C1 segment of cervical spinal cord (tissue), 14 donors: ENCODE measurements around the gene TEF.

ENCODE experiments used
- DNase-seq, 14 donors: peaks; one replicate each; lab custom pipeline; 2025; lab: John Stamatoyannopoulos, UW

Gene TEF, protein sequence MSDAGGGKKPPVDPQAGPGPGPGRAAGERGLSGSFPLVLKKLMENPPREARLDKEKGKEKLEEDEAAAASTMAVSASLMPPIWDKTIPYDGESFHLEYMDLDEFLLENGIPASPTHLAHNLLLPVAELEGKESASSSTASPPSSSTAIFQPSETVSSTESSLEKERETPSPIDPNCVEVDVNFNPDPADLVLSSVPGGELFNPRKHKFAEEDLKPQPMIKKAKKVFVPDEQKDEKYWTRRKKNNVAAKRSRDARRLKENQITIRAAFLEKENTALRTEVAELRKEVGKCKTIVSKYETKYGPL

DNA sequence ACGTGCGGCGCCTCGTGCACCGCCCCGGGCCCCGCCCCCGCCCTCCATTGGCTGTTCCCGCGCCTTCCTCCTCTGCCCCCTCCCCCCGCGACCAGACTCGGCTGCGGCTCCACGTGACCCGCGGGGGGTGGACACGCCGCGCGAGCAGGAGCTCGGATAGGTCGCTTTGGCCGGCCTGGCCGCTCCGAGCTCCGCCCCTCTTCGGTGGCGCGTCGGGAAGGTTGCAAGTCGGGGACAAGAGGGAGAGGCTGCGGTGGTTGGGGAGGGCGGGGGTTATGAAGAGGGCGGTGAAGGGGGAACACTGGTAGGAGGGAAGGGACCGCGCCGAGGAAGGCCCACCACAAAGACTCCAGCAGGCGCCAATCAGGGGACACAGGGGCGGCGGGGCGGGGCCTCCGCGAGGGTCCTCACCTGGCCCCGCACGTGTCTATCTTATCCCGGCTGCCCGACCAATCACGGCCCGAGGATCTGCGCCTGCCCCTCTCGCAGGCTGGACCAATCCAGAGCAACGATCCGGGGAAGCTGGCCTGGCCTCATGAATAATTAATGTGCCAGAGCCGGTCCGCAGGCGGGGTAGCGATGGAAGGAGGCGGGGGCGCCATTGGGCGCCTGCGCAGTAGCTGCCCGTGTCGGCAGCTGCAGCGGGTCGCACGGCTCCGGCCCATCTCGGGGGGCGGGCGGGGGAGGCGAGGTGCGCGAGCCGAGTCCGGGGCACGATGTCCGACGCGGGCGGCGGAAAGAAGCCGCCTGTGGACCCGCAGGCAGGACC lies at the start of gene TEF:
TSS of gene TEF (plus strand) at position 614 of the 769 bp plus-strand sequence. CDS start at position 717, 103 bp downstream.
- peak; percentile 98 to 100 (median 100) for DNase-seq

DNA sequence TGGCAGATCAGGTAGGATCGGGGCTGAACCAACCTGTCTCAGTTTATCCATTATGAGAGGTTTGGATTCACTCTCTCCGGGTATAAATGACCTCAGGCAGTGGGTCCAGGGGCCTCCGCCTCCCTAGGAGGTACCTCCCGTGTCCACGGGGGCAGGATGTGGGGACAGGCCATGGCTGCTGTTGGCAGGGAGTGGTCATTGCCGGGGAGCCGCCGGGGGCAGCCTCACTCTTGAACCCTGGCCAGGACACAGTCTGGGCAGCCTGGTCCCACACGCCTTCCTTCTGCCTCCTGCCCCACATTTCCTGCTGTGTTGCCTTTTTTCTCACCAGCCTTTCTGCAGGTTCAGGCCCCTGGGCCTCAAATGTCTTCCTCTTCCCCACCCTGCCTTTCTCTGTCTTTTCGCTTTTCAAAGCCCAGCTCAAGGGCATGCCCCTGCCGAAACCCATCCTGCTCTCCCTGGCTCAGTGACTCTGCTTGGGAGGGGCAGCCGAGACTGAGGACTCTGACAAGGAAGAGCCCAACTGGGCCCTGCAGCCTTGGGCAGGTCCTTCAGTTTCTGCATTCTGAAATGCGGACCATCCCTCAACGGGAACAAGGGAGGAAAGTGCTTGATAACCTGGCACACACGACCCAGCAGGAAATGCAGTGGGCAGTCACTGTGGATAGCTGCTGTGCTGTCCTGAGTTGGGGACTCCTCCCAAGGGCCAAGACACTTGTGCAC lies 49.4 kb upstream of the TEF start:
- no peak for DNase-seq

DNA sequence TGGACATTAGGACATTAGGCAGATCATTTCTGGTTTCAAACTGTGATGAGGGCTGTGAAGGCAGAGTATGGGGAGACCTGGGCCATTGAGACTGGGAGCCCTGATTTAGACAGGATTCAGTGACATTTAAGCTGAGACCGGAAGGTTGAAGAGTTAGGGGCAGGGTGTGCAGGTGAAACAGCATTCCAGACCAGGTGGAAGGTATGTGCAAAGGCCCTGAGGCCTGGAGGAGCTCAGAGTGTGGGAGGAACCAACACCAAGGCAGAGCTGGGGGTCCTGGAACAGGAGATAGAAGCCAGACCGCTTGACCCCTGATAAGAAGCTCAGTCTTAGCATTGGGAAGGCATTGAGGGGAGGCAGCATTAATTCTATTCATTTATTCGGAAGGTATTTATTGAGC lies 47.9 kb upstream of the TEF start:
- no peak for DNase-seq

DNA sequence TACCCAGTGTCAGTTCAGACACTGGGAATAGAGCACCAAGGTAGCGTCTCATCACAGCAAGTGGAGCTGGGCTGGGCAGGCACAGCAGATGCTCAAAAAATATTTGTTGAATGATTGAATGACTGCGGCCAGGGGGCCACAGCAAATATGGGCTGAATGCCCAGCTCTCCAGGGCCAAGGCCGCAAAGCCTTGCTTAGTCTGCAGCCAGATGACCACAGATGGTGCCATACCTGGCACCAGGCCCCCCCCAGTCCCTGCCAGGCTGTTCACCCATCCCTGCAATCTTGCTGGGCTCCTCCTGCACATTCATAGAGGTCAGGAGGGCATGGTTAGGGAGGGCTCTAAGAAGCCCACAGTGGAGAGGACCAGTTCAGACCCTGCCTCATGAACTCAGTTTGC lies 47.5 kb upstream of the TEF start:
- DNase-seq, result peak in 2 of 14 donors; percentile 5 to 88

DNA sequence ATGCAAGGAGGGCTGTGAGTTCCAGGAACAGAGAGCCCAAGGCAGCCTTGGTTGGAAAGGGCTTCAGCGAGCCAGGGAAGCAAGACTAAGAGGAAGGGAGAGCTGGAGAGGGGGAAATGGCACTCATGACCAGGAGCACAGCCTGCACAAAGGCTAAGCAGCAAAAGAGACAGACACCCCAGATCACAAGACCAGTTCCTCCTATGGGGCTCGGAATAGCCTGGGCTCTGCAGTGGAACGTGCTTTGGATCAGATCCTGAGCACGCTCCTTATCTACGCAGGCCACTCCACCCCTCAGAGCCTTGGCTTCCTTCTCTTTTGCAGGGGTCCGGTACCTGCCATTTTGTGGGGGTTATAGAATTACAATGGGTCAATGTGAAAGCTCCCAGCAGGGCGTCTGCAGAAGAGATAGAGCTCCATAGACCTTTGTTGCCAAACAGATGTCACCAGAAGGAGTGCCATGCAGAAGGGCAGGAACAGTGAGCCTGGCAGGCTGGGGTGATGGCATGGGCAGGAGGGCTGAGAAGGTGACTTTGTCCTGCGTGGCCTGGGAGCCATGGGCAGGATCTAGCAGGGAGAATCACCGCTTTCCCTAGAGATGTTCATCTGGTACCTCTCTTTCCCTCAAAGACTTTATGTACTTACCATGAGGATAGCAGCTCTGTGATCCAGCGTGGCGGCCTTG lies 46.6 kb upstream of the TEF start:
- DNase-seq, result no peak

DNA sequence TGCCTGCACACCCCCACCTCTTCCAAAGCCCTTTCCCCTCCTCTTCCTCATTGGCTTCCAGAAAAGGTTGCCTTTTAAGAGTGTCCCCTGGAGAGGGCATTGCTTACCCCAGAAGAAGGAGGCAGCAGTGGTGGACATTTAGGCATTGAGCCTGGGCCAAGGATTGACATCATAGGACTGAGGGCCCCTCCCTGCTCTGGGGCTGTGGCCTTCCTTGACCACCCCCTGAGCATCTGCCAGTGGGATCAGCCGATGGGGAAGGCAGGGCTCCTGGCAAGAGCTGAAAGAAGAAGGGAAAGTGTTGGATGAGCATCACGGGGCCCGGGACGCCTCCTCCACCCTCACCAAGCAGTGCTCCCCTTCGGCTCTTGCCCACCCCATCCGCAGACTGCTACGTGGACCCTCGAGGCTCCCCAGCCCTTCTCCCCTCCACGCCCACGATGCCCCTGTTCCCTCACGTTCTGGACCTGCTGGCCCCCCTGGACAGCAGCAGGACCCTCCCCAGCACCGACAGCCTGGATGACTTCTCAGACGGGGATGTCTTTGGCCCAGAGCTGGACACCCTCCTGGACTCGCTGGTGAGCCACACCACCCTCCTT lies 43.0 kb upstream of the TEF start:
- DNase-seq, result peak in 1 of 14 donors; percentile 2

DNA sequence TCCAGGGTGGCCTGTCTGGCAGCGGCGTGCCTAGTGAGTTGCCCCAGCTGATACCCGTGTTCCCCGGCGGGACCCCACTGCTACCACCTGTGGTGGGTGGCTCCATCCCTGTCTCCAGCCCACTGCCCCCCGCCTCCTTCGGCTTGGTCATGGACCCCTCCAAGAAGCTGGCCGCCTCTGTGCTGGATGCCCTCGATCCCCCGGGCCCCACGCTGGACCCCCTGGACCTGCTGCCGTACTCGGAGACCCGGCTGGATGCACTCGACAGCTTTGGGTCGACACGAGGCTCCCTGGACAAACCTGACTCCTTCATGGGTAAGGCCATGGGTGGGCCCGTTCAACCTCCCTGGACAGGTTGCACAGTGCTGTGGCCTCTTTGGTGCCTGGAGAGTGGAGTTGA lies 41.9 kb upstream of the TEF start:
- DNase-seq, result no peak

DNA sequence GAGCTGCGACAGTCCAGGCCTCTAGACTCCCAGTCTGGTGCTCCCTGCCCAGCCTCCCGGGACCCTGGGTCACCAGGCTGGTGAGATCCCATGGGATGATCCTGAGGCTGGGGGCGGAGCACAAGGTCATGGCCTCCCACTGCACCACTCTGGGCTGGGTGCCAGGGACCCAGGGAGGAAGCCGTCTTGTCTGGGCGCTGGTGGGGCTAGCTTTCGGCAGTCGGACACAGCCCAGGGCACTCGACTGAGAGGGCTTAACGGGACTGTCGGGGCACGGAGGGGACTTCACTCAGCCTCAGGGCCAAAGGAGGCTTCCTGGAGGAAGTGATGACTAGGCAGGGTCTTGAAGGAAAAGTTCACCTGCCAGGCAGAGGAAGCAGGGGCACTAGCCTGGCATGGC lies 41.4 kb upstream of the TEF start:
- DNase-seq, result no peak

DNA sequence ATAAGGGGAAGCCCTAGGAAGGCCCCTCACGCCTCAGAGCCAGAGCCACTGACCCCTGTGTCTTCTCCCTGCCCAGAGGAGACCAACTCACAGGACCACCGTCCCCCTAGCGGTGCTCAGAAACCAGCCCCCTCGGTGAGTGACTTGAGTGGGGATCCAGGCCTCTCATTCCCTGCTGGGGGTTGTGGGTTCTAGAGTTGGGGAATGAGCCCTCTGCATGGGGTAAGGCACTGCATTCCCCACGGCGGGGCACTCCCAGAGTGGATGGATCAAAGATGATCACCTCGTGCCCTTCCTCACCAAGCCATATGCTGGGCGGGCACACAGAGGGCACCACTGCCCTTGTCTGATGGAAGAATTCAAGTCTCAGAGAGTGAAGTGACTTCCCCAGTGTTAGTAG lies 40.7 kb upstream of the TEF start:
- no peak for DNase-seq

DNA sequence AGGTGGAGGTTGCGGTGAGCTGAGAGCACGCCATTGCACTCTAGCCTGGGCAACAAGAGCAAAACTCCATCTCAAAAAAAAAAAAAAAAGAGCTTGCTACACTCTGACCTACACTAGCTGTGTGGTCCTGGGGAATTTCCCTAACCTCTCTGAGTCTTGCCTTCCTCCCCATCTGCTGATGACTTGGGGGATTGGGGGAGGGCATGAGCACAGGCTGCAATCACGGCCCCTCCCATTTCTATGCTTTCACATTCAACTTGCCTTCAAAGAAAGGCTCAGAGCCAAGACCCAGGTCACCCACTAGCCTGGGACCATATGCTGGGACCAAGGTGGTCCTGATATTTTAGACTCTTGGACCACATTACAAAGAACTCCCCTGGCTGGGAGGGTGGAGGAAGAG lies 39.8 kb upstream of the TEF start:
- DNase-seq, result no peak

DNA sequence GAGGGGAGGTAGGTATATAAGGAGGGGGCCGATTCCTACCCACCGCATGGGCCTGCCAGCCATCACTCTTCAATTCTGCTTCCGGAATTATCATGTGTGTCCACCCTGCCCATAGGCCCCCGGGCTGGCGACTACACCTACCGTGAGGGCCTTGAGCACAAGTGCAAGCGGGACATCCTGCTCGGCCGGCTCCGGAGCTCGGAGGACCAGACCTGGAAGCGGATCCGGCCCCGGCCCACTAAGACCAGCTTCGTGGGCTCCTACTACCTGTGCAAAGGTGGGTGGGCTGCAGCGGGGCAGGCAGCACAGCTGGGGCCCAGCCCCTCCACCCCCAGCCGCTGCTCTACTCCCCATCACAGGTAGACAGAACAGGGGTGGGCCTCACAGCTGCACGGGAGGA lies 38.4 kb upstream of the TEF start:
- DNase-seq, result no peak

DNA sequence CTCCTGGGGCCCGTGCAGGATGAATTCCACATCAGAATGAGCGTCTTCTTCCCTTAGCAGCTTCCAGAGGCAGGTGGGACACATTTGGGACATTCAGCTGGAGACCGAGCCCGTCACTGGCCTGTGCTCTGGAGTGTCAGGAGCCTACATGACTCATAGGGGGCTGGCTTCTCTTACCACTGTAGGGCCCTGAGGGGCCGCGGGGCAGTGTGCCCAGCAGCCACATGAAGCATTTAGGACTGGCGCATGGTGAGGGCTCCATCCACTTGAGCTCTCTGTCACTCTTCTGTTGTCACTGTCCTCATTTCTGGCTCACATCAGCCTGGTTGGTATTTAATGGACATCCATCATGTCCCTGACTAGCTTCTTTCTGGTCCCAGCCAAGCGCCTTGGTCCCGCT lies 38.0 kb upstream of the TEF start:
- peak in 3 of 14 donors; percentile 10 to 61 (median 24) for DNase-seq

DNA sequence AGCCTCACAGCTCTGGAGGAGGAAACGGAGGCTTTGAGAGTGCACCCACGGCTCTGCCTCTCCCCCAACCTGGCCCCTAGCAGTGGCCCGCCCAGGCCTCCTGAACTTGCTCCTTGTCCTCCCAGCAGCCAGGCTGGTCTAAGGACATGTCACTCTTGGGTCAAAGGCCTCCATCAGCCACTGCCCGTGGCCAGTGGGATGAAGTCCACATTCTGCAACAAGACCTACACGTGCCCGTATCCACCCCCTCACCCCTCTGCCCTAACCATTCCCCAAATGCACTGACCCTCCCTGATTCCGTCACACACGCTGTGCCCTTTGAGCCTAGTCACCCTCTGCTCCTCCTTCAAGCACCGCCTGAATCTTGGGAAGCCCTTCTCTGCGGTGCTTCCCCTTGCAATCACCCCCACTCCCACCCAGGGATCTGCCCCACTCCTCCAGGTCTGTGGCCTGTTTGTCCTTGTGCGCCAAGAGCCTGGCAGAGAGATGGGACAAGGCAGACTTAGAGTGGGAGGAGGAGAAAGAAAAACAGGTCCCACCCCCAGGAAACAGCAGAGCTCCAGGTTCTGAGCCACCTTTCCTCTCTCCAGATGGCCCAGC lies 37.5 kb upstream of the TEF start:
- no peak for DNase-seq

DNA sequence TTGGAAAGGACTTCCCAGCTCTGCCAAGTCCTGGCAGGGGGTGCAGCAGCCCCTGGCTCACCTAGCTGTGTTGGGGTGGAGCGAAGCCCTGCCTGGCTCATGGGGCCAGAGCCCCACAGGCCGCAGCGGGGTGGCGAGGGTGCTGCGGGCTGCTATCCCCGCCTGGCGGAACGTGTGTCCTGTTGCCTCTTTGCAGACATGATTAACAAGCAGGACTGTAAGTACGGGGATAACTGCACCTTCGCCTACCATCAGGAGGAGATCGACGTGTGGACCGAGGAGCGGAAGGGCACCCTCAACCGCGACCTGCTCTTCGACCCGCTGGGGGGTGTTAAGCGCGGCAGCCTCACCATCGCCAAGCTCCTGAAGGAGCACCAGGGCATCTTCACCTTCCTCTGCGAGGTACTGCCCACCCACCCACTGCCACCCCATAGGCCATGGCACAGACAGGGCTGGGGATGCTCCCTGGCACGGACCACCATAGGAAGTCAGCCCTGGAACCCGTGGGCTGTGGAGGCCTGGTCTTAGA lies 35.9 kb upstream of the TEF start:
- no peak for DNase-seq

DNA sequence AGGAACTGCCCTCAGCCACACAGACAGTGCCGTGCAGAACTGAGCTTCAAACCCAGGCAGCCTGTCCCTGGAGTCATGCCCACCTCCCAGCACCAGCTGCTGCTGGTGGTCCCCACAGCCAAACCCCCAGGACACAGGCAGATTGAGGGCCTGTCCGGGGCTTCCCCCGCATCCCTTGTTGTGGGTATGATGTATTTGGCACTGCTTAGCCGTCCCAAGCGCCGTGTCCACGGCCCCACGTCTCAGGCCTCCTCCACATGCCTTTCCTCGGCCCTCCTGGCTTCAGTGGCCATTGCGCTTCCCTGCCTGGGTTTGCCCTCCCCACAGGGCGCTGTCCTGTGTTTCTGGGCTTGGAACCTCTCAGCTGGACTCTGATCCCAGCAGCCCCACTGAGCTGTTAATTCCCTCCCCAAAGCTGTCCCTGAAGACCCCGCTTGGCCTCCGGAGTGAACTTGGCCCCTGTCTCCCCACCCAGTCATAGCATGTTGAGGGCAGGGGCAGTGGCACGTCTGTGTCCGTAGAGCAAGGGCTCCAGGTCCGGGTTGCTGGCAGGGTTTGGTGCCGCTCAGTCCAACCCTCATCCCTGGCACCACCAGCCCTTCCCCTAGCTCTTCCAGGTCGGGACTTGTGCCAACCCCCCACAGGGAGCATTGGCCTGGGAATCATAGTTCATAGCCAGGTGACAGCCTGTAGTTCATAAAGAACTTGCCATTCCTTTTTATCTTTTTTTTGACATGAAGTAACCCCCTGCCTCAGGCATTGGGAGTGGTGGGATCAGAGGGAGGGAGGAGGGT lies 34.5 kb upstream of the TEF start:
- DNase-seq, result peak in 6 of 14 donors; percentile 15 to 88 (median 20)

DNA sequence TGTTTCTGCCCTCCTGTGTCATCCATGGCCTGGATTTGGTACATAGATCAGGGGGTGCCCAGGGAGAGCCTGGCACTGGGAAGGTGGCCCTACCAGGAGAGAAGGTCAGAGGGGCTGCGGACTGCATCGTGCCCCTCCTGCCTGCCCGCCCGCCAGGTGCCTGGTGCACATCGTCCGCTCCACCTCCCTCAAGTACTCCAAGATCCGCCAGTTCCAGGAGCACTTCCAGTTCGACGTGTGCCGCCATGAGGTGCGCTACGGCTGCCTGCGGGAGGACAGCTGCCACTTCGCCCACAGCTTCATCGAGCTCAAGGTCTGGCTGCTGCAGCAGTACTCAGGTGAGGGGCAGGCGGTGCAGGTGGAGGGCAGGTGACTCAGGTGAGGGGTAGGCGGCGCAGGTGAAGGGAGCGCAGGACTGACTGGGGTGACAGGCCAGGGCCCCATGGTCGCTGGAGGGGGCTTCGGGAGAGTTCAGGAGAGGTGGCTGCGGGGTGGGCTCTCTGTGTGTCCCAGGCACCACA lies 32.7 kb upstream of the TEF start:
- no peak for DNase-seq

DNA sequence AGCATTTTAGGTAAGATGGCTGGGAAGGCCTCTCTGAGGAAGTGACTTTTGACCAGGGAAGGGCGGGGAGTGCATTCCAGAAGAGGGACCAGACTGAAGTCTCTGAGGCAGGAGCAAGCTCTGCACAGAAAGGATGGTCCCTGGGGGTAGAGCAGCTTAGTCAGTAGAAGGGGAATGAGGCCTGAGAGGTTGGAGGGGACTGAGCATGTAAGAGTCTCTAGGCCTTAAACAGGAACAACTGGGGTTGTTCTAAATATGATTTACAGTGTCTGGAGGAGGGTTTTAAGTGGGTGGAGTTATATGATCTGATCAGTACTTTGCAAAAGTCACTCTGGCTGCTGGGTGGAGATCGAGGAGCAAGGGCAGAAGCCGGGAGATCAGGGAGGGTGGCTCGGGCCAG lies 31.7 kb upstream of the TEF start:
- no peak for DNase-seq

DNA sequence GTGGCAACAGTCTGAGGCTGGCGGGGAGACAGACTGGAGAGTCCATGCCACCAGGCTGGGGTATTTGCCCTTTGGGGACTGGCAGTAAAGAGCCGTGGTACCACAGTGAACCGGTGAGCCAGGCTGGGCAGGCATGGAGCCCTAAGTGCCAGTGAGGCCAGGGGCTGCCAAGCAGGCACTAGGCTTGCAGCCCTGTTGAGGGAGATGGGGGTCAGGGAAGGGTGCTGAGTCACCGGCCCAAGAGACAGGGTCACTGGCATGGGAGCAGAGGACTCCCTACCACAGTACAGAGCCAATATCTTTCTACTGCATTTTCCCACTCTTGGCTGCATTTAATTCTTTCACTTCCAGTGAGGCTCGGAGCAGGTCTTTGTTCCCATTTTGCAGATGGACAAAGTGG lies 30.7 kb upstream of the TEF start:
- peak in 1 of 14 donors; percentile 24 for DNase-seq

DNA sequence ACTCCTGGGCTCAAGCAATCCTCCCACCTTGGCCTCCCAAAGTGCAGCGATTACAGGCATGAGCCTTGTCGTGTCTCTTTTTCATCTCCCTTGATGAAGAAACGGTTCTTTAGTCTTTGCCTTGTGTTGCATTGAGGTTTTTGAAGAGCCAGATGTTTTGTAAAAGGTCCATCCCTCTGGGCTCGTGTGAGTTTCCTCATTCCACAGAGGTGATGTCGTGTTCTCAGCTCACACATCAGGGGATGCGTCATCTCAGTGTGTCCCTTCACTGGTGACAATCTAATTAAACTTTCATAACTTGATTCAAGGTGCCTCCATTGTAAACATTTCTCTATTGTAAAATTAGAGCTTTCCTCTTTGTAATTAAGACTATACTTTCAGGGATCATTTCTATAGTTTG lies 29.7 kb upstream of the TEF start:
- DNase-seq, result no peak
